GM12878 (cell line): ENCODE results near the gene POU2AF1. TPM values are rescaled to one million over a fixed set of nuclear protein-coding genes. Genes with fewer than 3 reads are reported as not detected.

ENCODE experiments used
- ATAC-seq: fragments of 200-7000 bp; cut with Tn5 transposase; 3 replicates; pipeline ENCODE4 v1.9.1; 2020; ENCODE audit warnings: mild to moderate bottlenecking, moderate library complexity
- BruUV-seq: library from RNA; stranded (reverse); fragments of 400-500 nt; replicated peaks from 2 replicates; lab custom pipeline; 2021; lab: Mats Ljungman, UMichigan
- CTCF ChIA-PET: fragments of 300-600 bp; sonication (Branson Sonifier 250); formaldehyde crosslinking; extraction: SDS; loops from one replicate; lab custom pipeline; 2021; ENCODE audit warnings: inconsistent platforms; lab: Yijun Ruan, JAX
- POLR2A ChIA-PET: fragments of 350-600 bp; formaldehyde crosslinking; extraction: SDS; loops from one replicate; lab custom pipeline; 2021; ENCODE audit warnings: inconsistent platforms; lab: Charles Lee
- RAD21 ChIA-PET: fragments of 300-600 bp; sonication (Branson Sonifier 250); formaldehyde crosslinking; loops from one replicate; lab custom pipeline; 2023; ENCODE audit warnings: antibody characterized with exemption; ENCODE audit not compliant: unreplicated experiment; lab: Charles Lee
- SMC1A ChIA-PET: fragments of 300-600 bp; sonication (Branson Sonifier 250); formaldehyde crosslinking; loops from one replicate; lab custom pipeline; 2023; ENCODE audit not compliant: unreplicated experiment, uncharacterized antibody; lab: Charles Lee
- DNase-seq: peaks from one replicate; pipeline ENCODE4 v3.0.0-alpha.2; 2011; ENCODE audit warnings: low read depth, low spot score
- FAIRE-seq: peaks from 3 replicates; lab custom pipeline; 2011; peaks lifted over from hg19 to GRCh38; lab: Jason Lieb, UNC
- H2AFZ ChIP-seq: 2 replicates; pipeline ENCODE4 v1.6.0; 2011; ENCODE audit warnings: low read depth, low read length, control low read depth; ENCODE audit not compliant: control insufficient read depth
- H3K27ac ChIP-seq: 2 replicates; pipeline ENCODE4 v1.5.1; 2011; ENCODE audit warnings: control low read depth; ENCODE audit not compliant: control insufficient read depth, insufficient read depth
- H3K27me3 ChIP-seq, 2 experiments: replicated peaks in 1 of 2; 2 replicates each; pipeline versions ENCODE4 v1.6.0 to v1.6.1; 2011; ENCODE audit warnings: low read length in 1 of 2; ENCODE audit not compliant: control insufficient read depth in 2 of 2, insufficient read depth in 2 of 2
- H3K36me3 ChIP-seq, 2 experiments: 2 replicates each; pipeline ENCODE4 v1.5.1; 2011; ENCODE audit warnings: low read length in 1 of 2; ENCODE audit not compliant: control insufficient read depth in 2 of 2, insufficient read depth in 2 of 2
- H3K4me1 ChIP-seq: 2 replicates; pipeline ENCODE4 v1.6.1; 2011; ENCODE audit warnings: mild to moderate bottlenecking, low read length, moderate library complexity, mixed read lengths; ENCODE audit not compliant: control insufficient read depth, insufficient read depth
- H3K4me2 ChIP-seq: 2 replicates; pipeline ENCODE4 v1.6.0; 2011; ENCODE audit warnings: control low read depth; ENCODE audit not compliant: control insufficient read depth, insufficient read depth
- H3K4me3 ChIP-seq: fragments of 200-600 bp; sonication (generic); 2 replicates; pipeline ENCODE4 v1.5.1; 2016
- H3K79me2 ChIP-seq: 2 replicates; pipeline ENCODE4 v1.6.0; 2011; ENCODE audit warnings: low read length; ENCODE audit not compliant: control insufficient read depth, insufficient read depth
- H3K9ac ChIP-seq: 2 replicates; pipeline ENCODE4 v1.8.0; 2011; ENCODE audit warnings: low read length, control low read depth, mixed read lengths; ENCODE audit not compliant: control insufficient read depth, insufficient read depth
- H3K9me3 ChIP-seq: replicated peaks from 3 replicates; pipeline ENCODE4 v1.5.1; 2011; ENCODE audit warnings: mild to moderate bottlenecking, low read length; ENCODE audit not compliant: control insufficient read depth, insufficient read depth
- H4K20me1 ChIP-seq: 2 replicates; pipeline ENCODE4 v1.6.0; 2011; ENCODE audit not compliant: control insufficient read depth, insufficient read depth
- BCL11A ChIP-seq: IDR thresholded peaks from 2 replicates; pipeline ENCODE4 v1.6.1; 2011; ENCODE audit warnings: low read depth, low read length
- CHD2 ChIP-seq: IDR thresholded peaks from 2 replicates; pipeline ENCODE4 v1.6.1; 2011; ENCODE audit warnings: low read depth, low read length, improper control_type of control experiment, borderline replicate concordance
- DPF2 ChIP-seq: fragments of 450-650 bp; IDR thresholded peaks from 2 replicates; pipeline ENCODE4 v1.6.1; 2017; ENCODE audit warnings: mild to moderate bottlenecking
- E2F4 ChIP-seq: IDR thresholded peaks from 2 replicates; pipeline ENCODE4 v1.6.1; 2012; ENCODE audit warnings: low read depth, low read length, improper control_type of control experiment
- E2F8 ChIP-seq: fragments of 450-650 bp; IDR thresholded peaks from 2 replicates; pipeline ENCODE4 v1.6.1; 2018; ENCODE audit warnings: mild to moderate bottlenecking, low read depth, moderate library complexity; ENCODE audit not compliant: partially characterized antibody
- EED ChIP-seq: sonication (generic); IDR thresholded peaks from 2 replicates; pipeline ENCODE4 v1.6.1; 2016; ENCODE audit warnings: antibody characterized with exemption, low read depth
- GATAD2B ChIP-seq: fragments of 450-650 bp; conservative IDR thresholded peaks from 2 replicates; pipeline ENCODE4 v1.6.1; 2017; ENCODE audit warnings: low read depth, mild to moderate bottlenecking, moderate library complexity
- IKZF1 ChIP-seq: fragments of 450-650 bp; conservative IDR thresholded peaks from 2 replicates; pipeline ENCODE4 v1.6.1; 2017; ENCODE audit warnings: antibody characterized with exemption, mild to moderate bottlenecking
- IRF3 ChIP-seq: fragments of 450-650 bp; IDR thresholded peaks from 2 replicates; pipeline ENCODE4 v1.6.1; 2014; ENCODE audit warnings: mild to moderate bottlenecking
- MEF2B ChIP-seq: fragments of 450-650 bp; IDR thresholded peaks from 2 replicates; pipeline ENCODE4 v1.6.1; 2018; ENCODE audit warnings: mild to moderate bottlenecking, moderate library complexity; ENCODE audit not compliant: partially characterized antibody, poor library complexity, severe bottlenecking
- MTA2 ChIP-seq: fragments of 450-650 bp; IDR thresholded peaks from 2 replicates; pipeline ENCODE4 v1.6.1; 2016; ENCODE audit warnings: low read depth, mild to moderate bottlenecking, moderate library complexity
- POU2F2 ChIP-seq: IDR thresholded peaks from 3 replicates; pipeline ENCODE4 v1.6.1; 2011; ENCODE audit warnings: low read depth, mild to moderate bottlenecking, low read length, borderline replicate concordance
- RAD21 ChIP-seq: IDR thresholded peaks from 2 replicates; pipeline ENCODE4 v1.6.1; 2011; ENCODE audit warnings: mild to moderate bottlenecking, low read depth, low read length, moderate library complexity; ENCODE audit not compliant: insufficient read depth
- STAT3 ChIP-seq: IDR thresholded peaks from 2 replicates; pipeline ENCODE4 v1.6.1; 2011; ENCODE audit warnings: low read depth, low read length, improper control_type of control experiment
- TCF12 ChIP-seq: IDR thresholded peaks from 2 replicates; pipeline ENCODE4 v1.6.1; 2011; ENCODE audit warnings: low read depth, mild to moderate bottlenecking, low read length
- ZBED1 ChIP-seq: IDR thresholded peaks from 2 replicates; pipeline ENCODE4 v1.6.1; 2016; ENCODE audit warnings: borderline replicate concordance
- WGBS: methylation state at CpG from one replicate; pipeline ENCODE4 v1.1.6; 2016; ENCODE audit warnings: low lambda C conversion rate; ENCODE audit not compliant: insufficient replicate concordance, insufficient coverage; ENCODE audit errors: missing lambda C conversion rate; 5-methylcytosine and 5-hydroxymethylcytosine counted together
- in situ Hi-C: fragments of 300-500 bp; cut with MboI; formaldehyde crosslinking; loops from 9 replicates; pipeline ENCODE4 v1.14.3; 2018; ENCODE audit warnings: mixed read lengths
- intact Hi-C: fragments of 100-400 bp; cut with micrococcal nuclease; formaldehyde crosslinking; loops from one replicate; pipeline ENCODE4 v1.14.2; 2022; ENCODE audit not compliant: unreplicated experiment
- polyA plus RNA-seq, 11 experiments: library from polyadenylated mRNA; depleted of rRNA in 4 of 11; unstranded in 6 of 11; stranded (reverse) in 5 of 11; fragments of >200 nt; fragmentation: Nextera tagmentation in 4 of 11; fragmentation: Illumina TruSeq in 1 of 11; extraction: Ambion mirVana in 4 of 11; extraction: Trizol in 1 of 11; gene quantifications; 1 replicate in 1 of 11; 2 replicates in 10 of 11; pipeline versions ENCODE4 v1.2.1 to v1.2.3, GENCODE V29; 2011 to 2016; ENCODE audit warnings: inconsistent platforms in 2 of 11, missing spikeins in 2 of 11, low read depth in 1 of 11
- total RNA-seq, 4 experiments: library from RNA; depleted of rRNA in 3 of 4; stranded (reverse); fragments of >200 nt in 3 of 4; fragmentation: Illumina TruSeq in 1 of 4; extraction: Trizol in 1 of 4; gene quantifications; 2 replicates each; pipeline versions ENCODE4 v1.2.1 to v1.2.3, GENCODE V29; 2013 to 2021

Gene POU2AF1
- total and polyA plus RNA-seq, 10 of the 15 experiments (the other 5 are each of a cell fraction or from before 2014, with no cell fraction given), result 13.1 to 169 (median 75.5) TPM

- no TSS peak for BruUV-seq
- peak; percentile 91 for DNase-seq
- Histone ChIP-seq H3K9me3 (no peaks in the 10 kb centered on the region; the same call in 2 of the 3 replicates), H3K9ac (peak overlapping the region; percentile 45; the same call in 1 of the 2 replicates), H3K36me3 (no peaks in the 10 kb centered on the region), H3K4me1 (peaks cover 64% of the 10 kb centered on the region), H3K4me2 (peak overlapping the region; percentile 56), H2AFZ (peak overlapping the region; percentile 1; the same call in 1 of the 2 replicates), H4K20me1 (no peaks in the 10 kb centered on the region), H3K27me3 (no peaks in the 10 kb centered on the region), H3K27ac (peak overlapping the region; percentile 92), H3K79me2 (no peaks in the 10 kb centered on the region; the same call in 1 of the 2 replicates), H3K4me3 (peak overlapping the region; percentile 14; the same call in 1 of the 2 replicates)
- intact Hi-C loops, result loop anchor here (1.0 kb wide), 1 partner anchor 30 kb away; the partner anchor contains the start of gene POU2AF1
- ATAC-seq, result peak; percentile 69
- in situ Hi-C loops, result no loop called here
- CTCF ChIA-PET, result interaction anchor here (1.0 to 7.9 kb wide), 7 partner anchors 9 to 126 kb away, joined by 3 to 65 read pairs (median 6); no protein-coding TSS in a partner anchor
- RAD21 ChIA-PET, result interaction anchor here (0.7 to 19.2 kb wide), 6 partner anchors 9 to 60 kb away, joined by 3 to 657 read pairs (median 3); partner anchors contain the start of gene POU2AF1
- FAIRE-seq, result no peak
- WGBS, result 36% methylated on average over 6 of the region's 6 CpGs
- SMC1A ChIA-PET, result interaction anchor here (0.7 to 29.3 kb wide), 10 partner anchors 9 to 126 kb away, joined by 3 to 972 read pairs (median 5); partner anchors contain the start of gene POU2AF1
- POLR2A ChIA-PET, result interaction anchor here (1.1 to 16.5 kb wide), 4 partner anchors 9 to 38 kb away, joined by 4 to 415 read pairs (median 7); partner anchors contain the start of gene POU2AF1
- no peak for TF ChIP-seq CHD2
- no peak for TF ChIP-seq STAT3
- peak; percentile 78 for TF ChIP-seq MEF2B
- TF ChIP-seq MTA2, result peak; percentile 35; the same call in 1 of the 2 replicates
- TF ChIP-seq IRF3, result no peak
- TF ChIP-seq RAD21, result no peak
- peak; percentile 93 for TF ChIP-seq EED
- peak; percentile 75 for TF ChIP-seq IKZF1
- TF ChIP-seq DPF2, result peak; percentile 44
- TF ChIP-seq E2F4, result no peak
- 0 out of 2 replicates have a peak, but pooled peaks have one; percentile 31 for TF ChIP-seq ZBED1
- TF ChIP-seq POU2F2, result 0 out of 3 replicates have a peak, but pooled peaks have one; percentile 6
- peak; percentile 79 for TF ChIP-seq TCF12
- TF ChIP-seq BCL11A, result peak; percentile 51; the same call in 1 of the 2 replicates
- TF ChIP-seq GATAD2B, result peak; percentile 77; the same call in 1 of the 2 replicates
- no peak for TF ChIP-seq E2F8
Measured at GRCh38 chr11:111408789-111409727, 30.0 kb upstream of the POU2AF1 start.
